ENCODE data around the gene DROSHA.

Gene DROSHA

GRCh38 chr5:31455172-31455571 is 76.7 kb downstream of the DROSHA start:
- FAIRE-seq (no peak), DNase-seq (ENCODE audit: insufficient read length, low spot score) (no peak)
- TF ChIP-seq PAX5 (IDR thresholded peaks at IDR 0.05; ENCODE audit: insufficient read depth, low read length, severe bottlenecking) (no peak), POLR2A (IDR thresholded peaks at IDR 0.05; ENCODE audit: low read depth, low read length) (no peak), POU2F2 (IDR thresholded peaks at IDR 0.05; ENCODE audit: low read depth, low read length) (no peak), TAF1 (IDR thresholded peaks at IDR 0.05; ENCODE audit: low read depth, low read length) (no peak), POLR2AphosphoS5 (IDR thresholded peaks at IDR 0.05; ENCODE audit: low read depth, low read length) (no peak), SPI1 (IDR thresholded peaks at IDR 0.05; ENCODE audit: low read depth, low read length) (no peak)

GRCh38 chr5:31453522-31453921 is 78.4 kb downstream of the DROSHA start:
- no peak for DNase-seq (ENCODE audit: insufficient read length, low spot score)
- no peak for TF ChIP-seq POU2F2 (IDR thresholded peaks at IDR 0.05; ENCODE audit: low read depth, low read length)
- TF ChIP-seq PAX5 (IDR thresholded peaks at IDR 0.05; ENCODE audit: insufficient read depth, low read length, severe bottlenecking) = no peak
- no peak for TF ChIP-seq POLR2A (IDR thresholded peaks at IDR 0.05; ENCODE audit: low read depth, low read length)
- no peak for FAIRE-seq

DNA sequence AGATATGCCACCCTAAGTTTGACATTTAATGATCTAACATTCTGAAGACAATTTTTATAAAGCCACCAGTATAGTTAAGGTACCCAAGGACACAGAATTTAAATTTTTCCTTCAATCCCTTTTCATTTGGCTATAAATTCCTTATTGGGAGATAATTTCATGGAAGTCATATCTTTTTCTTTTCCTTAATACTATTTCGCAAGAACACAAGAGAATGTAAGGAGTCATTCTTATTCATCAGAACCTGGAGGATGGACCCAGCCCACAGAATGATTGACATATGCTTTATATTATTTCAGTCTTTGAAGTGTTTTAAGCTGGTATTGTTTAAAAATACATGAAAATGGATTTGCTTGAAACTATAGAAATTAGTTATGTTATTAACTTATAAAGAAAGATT is 79.6 kb downstream of the DROSHA start:
- no peak for DNase-seq (ENCODE audit: insufficient read length, low spot score)
- TF ChIP-seq POU2F2 (IDR thresholded peaks at IDR 0.05; ENCODE audit: low read depth, low read length) = no peak
- no peak for TF ChIP-seq TAF1 (IDR thresholded peaks at IDR 0.05; ENCODE audit: low read depth, low read length)
- TF ChIP-seq SPI1 (IDR thresholded peaks at IDR 0.05; ENCODE audit: low read depth, low read length) = no peak
- TF ChIP-seq POLR2AphosphoS5 (IDR thresholded peaks at IDR 0.05; ENCODE audit: low read depth, low read length) = no peak
- TF ChIP-seq POLR2A (IDR thresholded peaks at IDR 0.05; ENCODE audit: low read depth, low read length) = no peak
- TF ChIP-seq PAX5 (IDR thresholded peaks at IDR 0.05; ENCODE audit: insufficient read depth, low read length, severe bottlenecking) = no peak
- no peak for FAIRE-seq

- no peak for TF ChIP-seq SPI1 (IDR thresholded peaks at IDR 0.05; ENCODE audit: low read depth, low read length)
- no peak for TF ChIP-seq POU2F2 (IDR thresholded peaks at IDR 0.05; ENCODE audit: low read depth, low read length)
- TF ChIP-seq PAX5 (IDR thresholded peaks at IDR 0.05; ENCODE audit: insufficient read depth, low read length, severe bottlenecking) = no peak
- TF ChIP-seq TAF1 (IDR thresholded peaks at IDR 0.05; ENCODE audit: low read depth, low read length) = no peak
- TF ChIP-seq POLR2AphosphoS5 (IDR thresholded peaks at IDR 0.05; ENCODE audit: low read depth, low read length) = no peak
- no peak for TF ChIP-seq POLR2A (IDR thresholded peaks at IDR 0.05; ENCODE audit: low read depth, low read length)
- FAIRE-seq = no peak
- DNase-seq (ENCODE audit: insufficient read length, low spot score) = no peak
These were observed 81.9 kb downstream of the DROSHA start for GRCh38 chr5:31449962-31450361.

- DNase-seq (ENCODE audit: insufficient read length, low spot score) = no peak
- FAIRE-seq = no peak
- TF ChIP-seq PAX5 (IDR thresholded peaks at IDR 0.05; ENCODE audit: insufficient read depth, low read length, severe bottlenecking) = no peak
- no peak for TF ChIP-seq TAF1 (IDR thresholded peaks at IDR 0.05; ENCODE audit: low read depth, low read length)
- no peak for TF ChIP-seq POLR2AphosphoS5 (IDR thresholded peaks at IDR 0.05; ENCODE audit: low read depth, low read length)
- no peak for TF ChIP-seq SPI1 (IDR thresholded peaks at IDR 0.05; ENCODE audit: low read depth, low read length)
- no peak for TF ChIP-seq POU2F2 (IDR thresholded peaks at IDR 0.05; ENCODE audit: low read depth, low read length)
These were observed 82.7 kb downstream of the DROSHA start for GRCh38 chr5:31449174-31449573.

DNA sequence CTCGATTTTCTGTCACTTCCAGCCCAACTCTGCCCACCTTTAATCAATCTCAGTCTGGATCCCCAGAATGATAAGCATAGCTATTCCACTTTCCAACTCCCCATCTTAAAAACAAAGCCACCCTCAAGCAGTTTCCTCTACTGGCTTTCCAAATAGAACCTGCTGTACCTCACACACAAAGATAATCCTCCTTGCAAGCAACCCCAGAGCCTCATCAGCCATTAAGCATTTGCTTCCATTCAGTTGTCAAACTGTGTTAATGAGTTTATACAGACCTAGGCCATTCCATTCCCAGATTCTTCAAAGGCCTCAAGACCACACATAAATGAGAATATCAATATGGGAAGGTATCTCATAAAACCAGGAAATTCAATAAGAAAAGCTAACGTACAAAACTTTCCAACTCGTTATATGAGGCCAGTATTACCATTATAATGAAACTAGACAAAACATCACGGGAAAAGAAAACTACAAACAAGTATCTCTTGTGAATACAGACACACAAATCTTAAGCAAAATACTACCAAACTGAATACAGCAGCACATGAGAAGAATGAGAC is 86.8 kb downstream of the DROSHA start:
- DNase-seq (ENCODE audit: insufficient read length, low spot score) (no peak), FAIRE-seq (no peak)
- no peak for TF ChIP-seq POU2F2 (IDR thresholded peaks at IDR 0.05; ENCODE audit: low read depth, low read length)

DNA sequence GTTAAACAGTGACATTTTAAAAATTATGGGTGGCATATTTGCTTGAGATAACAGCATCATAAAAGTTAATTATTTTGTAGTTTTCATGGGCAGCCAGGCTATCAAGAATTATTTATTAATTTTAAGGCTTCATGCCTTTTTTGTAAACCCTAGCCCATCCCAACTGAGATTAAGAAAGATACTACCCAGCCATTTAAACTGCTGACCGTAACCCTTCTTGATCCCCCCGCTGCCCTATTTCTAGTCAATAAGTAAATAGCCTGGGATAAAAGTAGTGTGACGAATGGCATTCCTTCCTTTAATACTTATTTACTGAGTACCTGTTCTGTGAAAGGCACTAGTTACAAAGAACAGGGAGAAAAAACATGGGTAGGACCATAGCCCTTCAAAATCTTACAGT is 88.3 kb downstream of the DROSHA start:
- TF ChIP-seq POLR2A (IDR thresholded peaks at IDR 0.05; ENCODE audit: low read depth, low read length) (no peak), POLR2AphosphoS5 (IDR thresholded peaks at IDR 0.05; ENCODE audit: low read depth, low read length) (no peak), SPI1 (IDR thresholded peaks at IDR 0.05; ENCODE audit: low read depth, low read length) (no peak), PAX5 (IDR thresholded peaks at IDR 0.05; ENCODE audit: insufficient read depth, low read length, severe bottlenecking) (no peak), POU2F2 (IDR thresholded peaks at IDR 0.05; ENCODE audit: low read depth, low read length) (no peak), TAF1 (IDR thresholded peaks at IDR 0.05; ENCODE audit: low read depth, low read length) (no peak)
- DNase-seq (ENCODE audit: insufficient read length, low spot score) = no peak
- FAIRE-seq = no peak

DNA sequence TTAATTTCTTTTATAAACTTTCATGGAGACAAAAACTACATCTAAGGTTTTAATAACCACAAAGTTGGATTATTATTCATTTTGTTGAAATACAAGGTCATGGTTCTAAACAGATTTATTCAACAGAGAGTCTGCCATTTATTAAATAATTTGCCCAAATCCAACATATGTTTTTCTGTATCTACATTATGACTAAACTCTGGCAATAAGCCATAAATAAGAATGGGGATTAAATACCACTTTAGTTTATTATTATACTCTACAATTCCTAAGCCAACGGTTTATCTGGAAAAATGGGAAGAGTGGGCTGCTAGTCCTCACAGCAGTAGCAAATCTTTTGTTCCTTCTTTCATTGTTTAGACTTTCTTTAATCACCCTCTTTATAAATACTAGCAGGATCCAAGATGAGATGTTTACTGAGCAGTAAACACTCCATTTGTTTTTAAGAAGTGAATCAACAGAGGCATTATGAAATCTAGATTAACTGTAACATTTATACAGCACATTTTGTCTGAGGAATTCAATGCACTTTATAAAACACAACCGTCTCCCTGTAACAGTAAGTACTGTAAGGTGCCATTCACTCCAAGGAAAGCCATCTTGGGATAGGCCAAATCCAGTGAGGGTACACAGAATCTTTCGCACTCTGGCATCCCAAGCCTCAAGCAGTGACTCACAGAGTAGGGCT is 89.7 kb downstream of the DROSHA start:
- DNase-seq (ENCODE audit: insufficient read length, low spot score) = no peak
- FAIRE-seq = no peak
- TF ChIP-seq SPI1 (IDR thresholded peaks at IDR 0.05; ENCODE audit: low read depth, low read length) = no peak
- no peak for TF ChIP-seq POLR2AphosphoS5 (IDR thresholded peaks at IDR 0.05; ENCODE audit: low read depth, low read length)

DNA sequence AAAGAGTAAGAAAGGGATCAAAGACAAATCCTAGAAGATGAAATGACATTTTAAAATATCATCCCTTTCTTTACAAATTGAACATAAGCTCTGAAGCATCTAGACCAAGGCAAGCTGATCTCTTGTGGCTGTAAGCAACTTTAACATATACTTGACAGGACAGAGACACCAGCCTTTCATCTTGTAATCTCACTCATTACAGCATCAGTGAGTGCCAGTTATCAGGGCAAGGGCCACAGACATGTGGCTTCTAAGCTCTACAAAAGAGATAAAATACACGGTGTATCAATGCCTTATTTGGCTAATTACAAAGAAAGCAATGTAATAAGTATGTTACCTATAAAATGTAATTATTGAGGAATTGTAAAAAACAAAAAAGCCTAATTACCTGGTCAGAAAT is 95.0 kb downstream of the DROSHA start:
- TF ChIP-seq POLR2AphosphoS5 (IDR thresholded peaks at IDR 0.05; ENCODE audit: low read depth, low read length) (no peak), SPI1 (IDR thresholded peaks at IDR 0.05; ENCODE audit: low read depth, low read length) (no peak), POLR2A (IDR thresholded peaks at IDR 0.05; ENCODE audit: low read depth, low read length) (no peak), PAX5 (IDR thresholded peaks at IDR 0.05; ENCODE audit: insufficient read depth, low read length, severe bottlenecking) (no peak)
- FAIRE-seq (no peak), DNase-seq (ENCODE audit: insufficient read length, low spot score) (no peak)

DNA sequence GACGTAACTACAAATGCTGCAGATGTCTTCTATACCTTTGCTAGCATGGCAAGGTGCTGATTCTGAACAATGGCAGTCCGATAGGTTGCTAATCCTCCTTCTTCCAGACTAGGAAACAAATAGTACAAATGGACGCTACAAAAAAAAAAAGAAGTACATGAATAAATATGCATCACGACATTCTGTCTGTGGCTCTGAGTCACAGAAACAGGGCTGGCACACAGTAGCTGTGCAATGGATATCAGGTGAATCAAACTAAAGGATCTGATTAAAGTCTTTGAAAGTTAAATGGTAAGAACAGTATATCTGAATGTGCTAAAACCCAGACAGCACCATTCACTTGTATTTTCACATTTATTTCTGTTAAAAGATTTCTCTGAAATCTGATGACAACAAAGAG is 96.2 kb downstream of the DROSHA start:
- TF ChIP-seq SPI1 (IDR thresholded peaks at IDR 0.05; ENCODE audit: low read depth, low read length) = no peak
- TF ChIP-seq PAX5 (IDR thresholded peaks at IDR 0.05; ENCODE audit: insufficient read depth, low read length, severe bottlenecking) = no peak
- no peak for TF ChIP-seq TAF1 (IDR thresholded peaks at IDR 0.05; ENCODE audit: low read depth, low read length)
- no peak for TF ChIP-seq POLR2A (IDR thresholded peaks at IDR 0.05; ENCODE audit: low read depth, low read length)
- TF ChIP-seq POU2F2 (IDR thresholded peaks at IDR 0.05; ENCODE audit: low read depth, low read length) = no peak
- TF ChIP-seq POLR2AphosphoS5 (IDR thresholded peaks at IDR 0.05; ENCODE audit: low read depth, low read length) = no peak
- FAIRE-seq = no peak
- DNase-seq (ENCODE audit: insufficient read length, low spot score) = no peak

All from GM12891 (cell line).